Cerebellar cortex (tissue), 1 donor: ENCODE data around the gene LIPG.
"Not testable (repeated sequence)": the region's sequence is repeated elsewhere in the genome, so short reads cannot be mapped to it uniquely, and the experiment has no call there.

ENCODE experiments used
- DNase-seq: peaks from one replicate; pipeline ENCODE4 v3.0.0-alpha.2; 2015; ENCODE audit warnings: low spot score

The LIPG gene

GRCh38 chr18:49573835-49574234, 12.0 kb downstream of the LIPG start:
- no peak for DNase-seq

- DNase-seq, result not testable (repeated sequence)
Measured at GRCh38 chr18:49579041-49579440, 17.2 kb downstream of the LIPG start.

DNA sequence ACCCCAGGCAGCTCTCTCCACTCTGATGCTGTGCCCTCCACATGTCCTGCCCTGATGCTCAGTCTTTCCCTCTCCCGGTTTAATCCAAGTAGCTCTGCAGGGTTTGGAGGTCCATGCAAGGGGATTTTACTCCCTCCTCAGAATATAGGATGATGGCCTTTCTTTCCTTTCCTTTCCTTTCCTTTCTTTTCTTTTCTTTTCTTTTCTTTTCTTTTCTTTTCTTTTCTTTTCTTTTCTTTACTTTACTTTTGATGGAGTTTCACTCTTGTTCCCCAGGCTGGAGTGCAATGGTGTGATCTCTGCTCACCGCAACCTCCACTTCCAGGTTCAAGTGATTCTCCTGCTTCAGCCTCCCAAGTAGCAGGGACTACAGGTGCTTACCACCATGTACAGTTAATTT, 17.7 kb downstream of the LIPG start:
- not testable (repeated sequence) for DNase-seq

GRCh38 chr18:49580279-49580678, 18.4 kb downstream of the LIPG start:
- no peak for DNase-seq

DNA sequence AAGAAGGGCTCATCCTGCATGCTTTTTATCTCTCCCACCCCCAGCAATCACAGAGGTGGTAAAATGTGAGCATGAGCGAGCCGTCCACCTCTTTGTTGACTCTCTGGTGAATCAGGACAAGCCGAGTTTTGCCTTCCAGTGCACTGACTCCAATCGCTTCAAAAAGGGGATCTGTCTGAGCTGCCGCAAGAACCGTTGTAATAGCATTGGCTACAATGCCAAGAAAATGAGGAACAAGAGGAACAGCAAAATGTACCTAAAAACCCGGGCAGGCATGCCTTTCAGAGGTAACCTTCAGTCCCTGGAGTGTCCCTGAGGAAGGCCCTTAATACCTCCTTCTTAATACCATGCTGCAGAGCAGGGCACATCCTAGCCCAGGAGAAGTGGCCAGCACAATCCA, 19.5 kb downstream of the LIPG start:
- DNase-seq, result no peak

DNA sequence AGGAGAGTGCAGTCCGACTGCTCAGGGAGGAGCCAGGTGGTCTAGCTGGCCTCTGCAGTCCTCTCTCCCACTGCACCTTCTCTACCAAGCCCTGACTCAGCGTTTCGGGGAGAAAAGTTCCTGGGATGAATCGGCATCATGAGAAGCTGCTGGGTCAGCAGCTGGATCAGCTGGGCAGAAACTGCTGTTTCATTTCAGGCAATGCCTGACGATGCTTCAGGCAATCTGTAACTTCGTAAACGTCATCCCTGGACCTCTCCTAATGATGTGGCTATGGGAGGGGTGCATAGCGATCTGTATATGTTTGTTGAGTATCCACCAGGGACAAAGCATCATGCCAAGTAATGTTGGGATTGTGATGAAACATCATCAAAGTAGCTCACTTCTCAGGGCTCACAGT, 20.7 kb downstream of the LIPG start:
- no peak for DNase-seq

- DNase-seq, result no peak
Measured at GRCh38 chr18:49584394-49584793, 22.5 kb downstream of the LIPG start.

DNA sequence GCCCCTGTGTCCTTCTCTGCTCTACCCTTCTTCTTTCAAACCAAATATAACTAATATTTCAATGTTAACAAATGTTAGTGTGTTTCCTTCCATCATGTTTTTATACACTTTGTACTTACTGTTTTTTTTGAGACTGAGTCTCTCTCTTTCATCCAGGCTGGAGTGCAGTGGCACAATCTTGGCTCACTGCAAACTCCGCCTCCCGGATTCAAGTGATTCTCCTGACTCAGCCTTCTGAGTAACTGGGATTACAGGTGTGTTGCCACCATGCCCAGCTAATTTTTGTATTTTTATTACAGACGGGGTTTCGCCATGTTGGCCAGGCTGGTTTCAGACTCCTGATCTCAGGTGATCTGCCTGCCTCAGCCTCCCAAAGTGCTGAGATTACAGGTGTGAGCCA, 23.1 kb downstream of the LIPG start:
- not testable (repeated sequence) for DNase-seq

- DNase-seq, result peak; percentile 54
Measured at GRCh38 chr18:49585781-49586663, 24.2 kb downstream of the LIPG start.

DNA sequence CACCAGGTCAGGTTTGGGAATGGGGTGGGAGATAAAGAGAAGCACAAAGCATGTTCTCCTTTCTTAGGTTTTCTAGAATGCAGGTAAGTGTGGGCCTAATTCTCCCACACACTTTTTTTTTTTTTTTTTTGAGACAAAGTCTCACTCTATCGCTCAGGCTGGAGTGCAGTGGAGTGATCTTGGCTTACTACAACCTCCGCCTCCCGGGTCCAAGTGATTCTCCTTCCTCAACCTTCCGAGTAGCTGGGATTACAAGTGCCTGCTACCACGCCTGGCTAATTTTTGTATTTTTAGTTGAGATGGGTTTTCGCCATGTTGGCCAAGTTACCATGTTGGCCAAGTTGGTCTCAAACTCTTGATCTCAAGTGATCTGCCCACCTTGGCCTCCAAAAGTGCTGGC, 26.3 kb downstream of the LIPG start:
- DNase-seq, result no peak

DNA sequence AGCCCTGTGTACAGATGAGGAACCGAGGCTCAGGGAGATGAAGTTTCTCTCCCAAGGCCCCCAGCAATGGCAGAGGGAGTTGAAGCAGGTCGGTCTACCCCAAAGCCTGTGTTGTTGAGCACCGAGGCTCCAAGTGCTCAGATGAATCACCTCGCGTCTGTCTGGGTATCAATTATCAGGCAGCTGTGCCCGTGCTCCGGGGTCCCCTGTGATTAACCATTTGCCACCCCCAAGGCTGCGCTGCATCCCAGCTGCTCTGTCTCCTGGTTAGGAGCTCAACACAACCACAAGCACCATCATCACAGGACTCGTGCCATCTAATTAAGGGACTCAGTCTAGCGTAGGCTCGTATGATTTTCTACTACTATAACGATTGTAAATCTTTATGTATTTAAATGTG, 27.1 kb downstream of the LIPG start:
- no peak for DNase-seq

GRCh38 chr18:49590608-49591007, 28.8 kb downstream of the LIPG start:
- DNase-seq, result no peak

DNA sequence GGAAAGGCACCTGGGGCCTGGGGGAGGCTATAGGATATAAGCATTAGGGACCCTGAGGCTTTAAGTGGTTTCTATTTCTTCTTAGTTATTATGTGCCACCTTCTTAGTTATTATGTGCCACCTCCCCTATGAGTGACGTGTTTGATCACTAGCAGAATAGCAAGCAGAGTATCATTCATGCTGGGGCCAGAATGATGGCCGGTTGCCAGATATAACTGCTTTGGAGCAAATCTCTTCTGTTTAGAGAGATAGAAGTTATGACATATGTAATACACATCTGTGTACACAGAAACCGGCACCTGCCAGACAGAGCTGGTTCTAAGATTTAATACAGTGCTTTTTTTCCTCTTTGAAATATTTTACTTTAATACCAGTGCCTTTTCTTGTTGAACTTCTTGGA, 29.4 kb downstream of the LIPG start:
- no peak for DNase-seq

DNA sequence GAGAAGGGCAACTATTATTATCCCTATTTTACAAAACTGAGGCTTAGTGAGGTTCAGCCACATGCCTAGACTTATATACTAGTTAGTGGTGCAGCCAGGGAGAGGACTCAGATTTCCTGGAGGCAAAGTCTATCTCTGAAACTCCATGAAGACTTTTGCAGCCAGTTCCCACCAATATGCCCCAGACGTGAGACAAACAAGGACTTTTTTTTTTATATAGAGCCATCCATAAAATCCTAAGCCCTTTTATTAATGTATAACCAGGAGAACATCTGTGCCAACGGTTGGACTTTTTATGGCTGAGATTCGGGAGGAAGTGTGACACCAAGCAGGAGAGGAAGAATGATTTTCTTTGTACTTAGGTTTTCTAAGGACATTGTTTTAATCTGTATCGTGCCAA, 29.9 kb downstream of the LIPG start:
- no peak for DNase-seq

- DNase-seq, result peak; percentile 18
Measured at GRCh38 chr18:49596687-49597086, 34.8 kb downstream of the LIPG start.

GRCh38 chr18:49597157-49597931, 35.5 kb downstream of the LIPG start:
- DNase-seq, result peak; percentile 86

GRCh38 chr18:49601211-49601610, 39.4 kb downstream of the LIPG start:
- no peak for DNase-seq

DNA sequence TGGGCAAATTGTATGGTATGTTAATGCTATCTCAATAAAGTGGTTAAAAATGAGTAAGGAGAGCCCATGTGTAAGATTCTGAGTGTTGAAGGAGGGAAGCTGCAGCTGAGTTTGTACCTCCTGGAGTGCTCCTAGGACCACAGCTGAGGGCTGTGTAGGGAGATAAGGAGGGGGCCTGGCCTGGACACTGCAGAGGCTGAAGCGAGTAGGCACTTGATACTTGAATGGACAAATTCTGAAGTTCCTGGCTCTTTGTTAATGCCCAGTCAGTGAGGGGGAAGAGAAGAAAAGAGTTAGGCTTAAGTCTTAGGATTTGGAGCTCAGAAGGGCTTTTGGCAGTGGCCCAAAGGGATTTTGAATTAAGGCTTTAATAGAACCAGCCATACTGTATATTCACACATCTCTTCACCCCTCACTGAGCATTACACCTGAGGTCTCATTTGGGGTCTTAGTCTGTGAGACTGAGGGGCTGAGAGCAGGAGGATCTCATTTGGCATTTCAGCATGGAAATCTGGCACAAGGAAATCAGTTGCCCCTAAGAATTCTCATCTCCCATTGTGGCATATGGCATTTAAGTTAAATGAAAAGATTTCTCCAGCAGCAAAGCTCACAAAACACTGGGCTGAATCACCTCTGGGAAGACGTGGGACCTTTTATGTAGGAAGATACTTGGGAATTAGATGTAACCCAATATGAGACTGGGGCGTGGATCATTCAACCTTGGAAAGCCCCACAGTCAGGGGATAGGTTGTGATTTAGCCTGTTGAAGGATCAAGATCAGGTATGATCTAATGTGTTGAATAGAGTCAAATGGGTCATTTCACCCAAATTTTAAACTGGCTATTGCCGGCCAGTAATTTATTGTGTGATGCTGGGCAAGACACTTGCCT, 46.8 kb downstream of the LIPG start:
- DNase-seq, result no peak

GRCh38 chr18:49609256-49610021, 47.6 kb downstream of the LIPG start:
- no peak for DNase-seq

DNA sequence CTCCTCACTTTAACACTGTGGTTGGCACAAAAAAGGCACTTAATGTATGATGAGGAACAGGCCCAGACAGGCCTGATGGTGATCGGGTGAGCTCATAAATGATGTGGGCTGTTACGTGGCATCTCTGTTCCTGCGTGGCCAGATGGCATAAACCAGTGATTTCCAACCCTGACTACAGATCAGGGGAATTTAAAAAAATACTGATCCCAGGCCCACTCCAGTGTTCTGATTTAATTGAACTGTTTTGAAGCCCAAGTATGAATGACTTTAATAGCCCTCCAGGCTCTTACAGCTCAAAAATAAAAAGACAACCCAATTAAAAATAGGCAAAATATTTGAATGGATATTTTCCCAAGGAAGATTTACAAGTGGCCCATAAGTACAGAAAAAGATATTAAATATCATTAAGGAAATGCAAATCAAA, 48.2 kb downstream of the LIPG start:
- no peak for DNase-seq

DNA sequence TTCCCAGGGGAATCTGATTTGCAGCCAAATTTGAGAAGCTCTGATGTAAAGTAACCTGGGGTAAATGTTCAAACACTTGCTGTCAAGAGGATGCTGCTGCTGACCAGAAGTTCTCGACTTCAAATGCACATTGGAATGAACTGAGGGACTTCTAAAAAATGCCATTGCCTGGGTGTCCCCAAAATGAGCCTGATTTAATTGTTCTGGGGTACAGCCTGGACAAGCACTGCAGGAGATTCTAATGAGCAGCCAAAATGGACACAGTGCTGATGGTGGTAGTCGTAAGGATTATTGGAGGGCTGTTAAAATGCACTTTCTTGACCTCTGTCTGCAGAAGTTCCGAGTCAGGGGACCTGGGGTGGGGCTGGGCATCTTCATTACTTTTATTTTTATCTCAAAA, 49.5 kb downstream of the LIPG start:
- no peak for DNase-seq
